HepG2 (cell line): Measurements from ENCODE around the gene PTGDR.

ENCODE experiments used
- HNRNPUL1 ChIP-seq: fragments of 200-400 bp; formaldehyde crosslinking; IDR thresholded peaks from 2 replicates; pipeline ENCODE4 v1.6.1; 2017; ENCODE audit warnings: low read depth, mild to moderate bottlenecking, low read length, moderate library complexity
- NCOR1 ChIP-seq: fragments of 200-600 bp; sonication (generic); IDR thresholded peaks from 2 replicates; pipeline ENCODE4 v1.7.0; 2017; ENCODE audit warnings: antibody characterized with exemption, low read length, borderline replicate concordance
- PCBP2 ChIP-seq: fragments of 200-400 bp; formaldehyde crosslinking; optimal IDR thresholded peaks from 2 replicates; pipeline ENCODE3; 2018; ENCODE audit warnings: low read length, low read depth; ENCODE audit not compliant: poor library complexity, severe bottlenecking
- POLR2AphosphoS5 ChIP-seq: IDR thresholded peaks from 2 replicates; pipeline ENCODE4 v1.6.1; 2012; ENCODE audit warnings: low read depth, low read length
- SP140L ChIP-seq: sonication (generic); formaldehyde crosslinking; IDR thresholded peaks from 2 replicates; pipeline ENCODE4 v1.4.0; 2020; ENCODE audit warnings: missing genetic modification reagents, borderline replicate concordance
- TBX3 ChIP-seq: fragments of 450-650 bp; IDR thresholded peaks from 2 replicates; pipeline ENCODE4 v1.6.1; 2017; ENCODE audit warnings: antibody characterized with exemption, mild to moderate bottlenecking, inconsistent platforms, borderline replicate concordance
- TF ChIP-seq, protein P1 (sequence below): sonication (generic); formaldehyde crosslinking; IDR thresholded peaks from 2 replicates; pipeline ENCODE4 v1.5.0; 2020; ENCODE audit warnings: mild to moderate bottlenecking, missing genetic modification reagents, moderate library complexity
- TF ChIP-seq, protein P2 (sequence below), 2 experiments: sonication (generic) in 1 of 2; formaldehyde crosslinking in 1 of 2; IDR thresholded peaks; 2 replicates each; pipeline versions ENCODE4 v1.4.0 to v1.6.1; 2018 to 2020; ENCODE audit warnings: missing genetic modification reagents in 2 of 2, borderline replicate concordance in 1 of 2, low read depth in 1 of 2, mild to moderate bottlenecking in 1 of 2, missing biosample characterization in 1 of 2

- TF ChIP-seq POLR2AphosphoS5 (no peak), HNRNPUL1 (no peak), NCOR1 (no peak), PCBP2 (no peak), SP140L (CRISPR knock-in tag) (no peak), TBX3 (no peak)
- TF ChIP-seq, protein P1, sequence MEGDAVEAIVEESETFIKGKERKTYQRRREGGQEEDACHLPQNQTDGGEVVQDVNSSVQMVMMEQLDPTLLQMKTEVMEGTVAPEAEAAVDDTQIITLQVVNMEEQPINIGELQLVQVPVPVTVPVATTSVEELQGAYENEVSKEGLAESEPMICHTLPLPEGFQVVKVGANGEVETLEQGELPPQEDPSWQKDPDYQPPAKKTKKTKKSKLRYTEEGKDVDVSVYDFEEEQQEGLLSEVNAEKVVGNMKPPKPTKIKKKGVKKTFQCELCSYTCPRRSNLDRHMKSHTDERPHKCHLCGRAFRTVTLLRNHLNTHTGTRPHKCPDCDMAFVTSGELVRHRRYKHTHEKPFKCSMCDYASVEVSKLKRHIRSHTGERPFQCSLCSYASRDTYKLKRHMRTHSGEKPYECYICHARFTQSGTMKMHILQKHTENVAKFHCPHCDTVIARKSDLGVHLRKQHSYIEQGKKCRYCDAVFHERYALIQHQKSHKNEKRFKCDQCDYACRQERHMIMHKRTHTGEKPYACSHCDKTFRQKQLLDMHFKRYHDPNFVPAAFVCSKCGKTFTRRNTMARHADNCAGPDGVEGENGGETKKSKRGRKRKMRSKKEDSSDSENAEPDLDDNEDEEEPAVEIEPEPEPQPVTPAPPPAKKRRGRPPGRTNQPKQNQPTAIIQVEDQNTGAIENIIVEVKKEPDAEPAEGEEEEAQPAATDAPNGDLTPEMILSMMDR (CRISPR knock-in tag) = no peak
- TF ChIP-seq, protein P2, sequence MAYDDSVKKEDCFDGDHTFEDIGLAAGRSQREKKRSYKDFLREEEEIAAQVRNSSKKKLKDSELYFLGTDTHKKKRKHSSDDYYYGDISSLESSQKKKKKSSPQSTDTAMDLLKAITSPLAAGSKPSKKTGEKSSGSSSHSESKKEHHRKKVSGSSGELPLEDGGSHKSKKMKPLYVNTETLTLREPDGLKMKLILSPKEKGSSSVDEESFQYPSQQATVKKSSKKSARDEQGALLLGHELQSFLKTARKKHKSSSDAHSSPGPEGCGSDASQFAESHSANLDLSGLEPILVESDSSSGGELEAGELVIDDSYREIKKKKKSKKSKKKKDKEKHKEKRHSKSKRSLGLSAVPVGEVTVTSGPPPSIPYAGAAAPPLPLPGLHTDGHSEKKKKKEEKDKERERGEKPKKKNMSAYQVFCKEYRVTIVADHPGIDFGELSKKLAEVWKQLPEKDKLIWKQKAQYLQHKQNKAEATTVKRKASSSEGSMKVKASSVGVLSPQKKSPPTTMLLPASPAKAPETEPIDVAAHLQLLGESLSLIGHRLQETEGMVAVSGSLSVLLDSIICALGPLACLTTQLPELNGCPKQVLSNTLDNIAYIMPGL (CRISPR knock-in tag; IDR thresholded peaks at IDR 0.05; ENCODE audit: borderline replicate concordance in 1 of 2, low read depth in 1 of 2) = no peak
These were observed 22.5 kb upstream of the PTGDR start for GRCh38 chr14:52244997-52245396.
